Peyer's patch (tissue), 4 donors: ENCODE measurements around the gene BNIP1. TPM values are rescaled to one million over a fixed set of nuclear protein-coding genes. Genes with fewer than 3 reads are reported as not detected.

Source experiments
- DNase-seq, 3 donors: peaks; one replicate each; pipeline ENCODE4 v3.0.0-alpha.2; 2017 to 2019
- H3K27ac ChIP-seq, 4 donors: fragments of 200-600 bp; sonication (generic); one replicate each; pipeline ENCODE4 v1.5.1; 2016 to 2019
- H3K27me3 ChIP-seq, 2 donors: fragments of 200-600 bp; sonication (generic); one replicate each; pipeline ENCODE4 v1.5.1; 2019
- H3K36me3 ChIP-seq, 3 donors: fragments of 200-600 bp; sonication (generic); one replicate each; pipeline ENCODE4 v1.5.1; 2016 to 2019
- H3K4me1 ChIP-seq, 4 donors: fragments of 200-600 bp; sonication (generic); one replicate each; pipeline ENCODE4 v1.5.1; 2016 to 2019
- H3K4me3 ChIP-seq, 4 donors: fragments of 200-600 bp; sonication (generic); 1 replicate in 3 of 4; 2 replicates in 1 of 4; pipeline ENCODE4 v1.5.1; 2016 to 2019; ENCODE audit warnings: mild to moderate bottlenecking in 1 of 4
- H3K9me3 ChIP-seq, 4 donors: fragments of 200-600 bp; sonication (generic); one replicate each; pipeline ENCODE4 v1.5.1; 2016 to 2019; ENCODE audit warnings: mild to moderate bottlenecking in 1 of 4
- CTCF ChIP-seq, 6 experiments: fragments of 450-650 bp in 4 of 6; fragments of 200-600 bp in 2 of 6; sonication (generic) in 1 of 6; IDR thresholded peaks; one replicate each; pipeline ENCODE4 v1.5.1; 2017 to 2019; ENCODE audit warnings: antibody characterized with exemption in 6 of 6, mild to moderate bottlenecking in 3 of 6, moderate library complexity in 1 of 6
- POLR2A ChIP-seq, 2 donors: fragments of 450-650 bp; IDR thresholded peaks; one replicate each; pipeline ENCODE4 v1.5.1; 2017; ENCODE audit warnings: antibody characterized with exemption in 2 of 2, mild to moderate bottlenecking in 2 of 2, moderate library complexity in 2 of 2
- total RNA-seq, 4 donors: library from RNA; depleted of rRNA; stranded (reverse); fragments of >200 nt; gene quantifications; one replicate each; pipeline ENCODE4 v1.1.0, GENCODE V29; 2016

Gene BNIP1
- total RNA-seq, 4 donors from 2014 or later = 5.8 to 13.8 (median 8.8) TPM

- Histone ChIP-seq H3K36me3 (no peaks in the 10 kb centered on the region), H3K27me3 (no peaks in the 10 kb centered on the region), H3K9me3 (peaks cover 0 to 3% (median 0%) of the 10 kb centered on the region in 4 donors), H3K4me3 (no peak overlapping the region), H3K27ac (no peak overlapping the region), H3K4me1 (no peaks in the 10 kb centered on the region)
- TF ChIP-seq POLR2A (IDR thresholded peaks at IDR 0.05) (no peak), CTCF (IDR thresholded peaks at IDR 0.05) (no peak)
- DNase-seq = peak in 1 of 3 donors; percentile 29
Measured at GRCh38 chr5:173211284-173211683, 67.0 kb downstream of the BNIP1 start.

- no peak overlapping the region for H3K4me3 ChIP-seq
- DNase-seq = peak in 2 of 3 donors; percentile 30 to 37
- no peak for TF ChIP-seq POLR2A (IDR thresholded peaks at IDR 0.05)
- H3K36me3 ChIP-seq = no peaks in the 10 kb centered on the region
- H3K27ac ChIP-seq = no peak overlapping the region
- H3K9me3 ChIP-seq = peaks cover 0 to 3% (median 0%) of the 10 kb centered on the region in 4 donors
- no peaks in the 10 kb centered on the region for H3K4me1 ChIP-seq
- H3K27me3 ChIP-seq = no peaks in the 10 kb centered on the region
Measured at GRCh38 chr5:173213236-173213933, 69.1 kb downstream of the BNIP1 start.

Other genes starting within 250 kb of the BNIP1 start
- gene RPL26L1, start 185.1 kb upstream of the BNIP1 start, total RNA-seq = 10 to 100 TPM in 3 of 4 donors, 1 to 10 TPM in 1; 9.9 to 21.4 (median 15.3) TPM
- gene ATP6V0E1, start 160.8 kb upstream of the BNIP1 start, total RNA-seq = 100 to 1,000 TPM in 3 of 4 donors, 10 to 100 TPM in 1; 46.2 to 175 (median 110) TPM
- gene CREBRF, start 88.2 kb upstream of the BNIP1 start, total RNA-seq = 10 to 100 TPM; 27.8 to 75.9 (median 34.1) TPM
- not detected for gene NKX2-5, start 90.7 kb downstream of the BNIP1 start, total RNA-seq
- gene STC2, start 183.9 kb downstream of the BNIP1 start, total RNA-seq = 1 to 10 TPM in 2 of 4 donors, under 1 TPM in 2; 0.83 to 3.8 (median 1.7) TPM